Lung (tissue), 12 donors: ENCODE results near the gene SPATA6. TPM values are rescaled to one million over a fixed set of nuclear protein-coding genes. Genes with fewer than 3 reads are reported as not detected.

Experiments used
- ATAC-seq: fragments of 200-7000 bp; cut with Tn5 transposase; one replicate; pipeline ENCODE4 v1.9.1; 2020; ENCODE audit warnings: moderate number of reproducible peaks; ENCODE audit not compliant: insufficient read depth, low FRiP score
- DNase-seq, 3 donors: peaks; one replicate each; pipeline ENCODE4 v3.0.0-alpha.2; 2013 to 2017
- H3K27ac ChIP-seq, 2 donors: one replicate each; pipeline ENCODE4 v1.5.1; 2013; ENCODE audit warnings: mild to moderate bottlenecking in 2 of 2, moderate library complexity in 2 of 2, control low read depth in 1 of 2, inconsistent platforms in 1 of 2, low read depth in 1 of 2, low read length in 1 of 2
- H3K27me3 ChIP-seq, 3 donors: one replicate each; pipeline ENCODE4 v1.5.1; 2013; ENCODE audit warnings: low read length in 2 of 3; ENCODE audit not compliant: control insufficient read depth in 3 of 3, insufficient read depth in 3 of 3
- H3K36me3 ChIP-seq, 4 donors: one replicate each; pipeline ENCODE4 v1.5.1; 2013; ENCODE audit warnings: low read length in 4 of 4, mild to moderate bottlenecking in 1 of 4, moderate library complexity in 1 of 4; ENCODE audit not compliant: control insufficient read depth in 4 of 4, insufficient read depth in 4 of 4
- H3K4me1 ChIP-seq, 5 donors: one replicate each; pipeline ENCODE4 v1.5.1; 2013; ENCODE audit warnings: low read length in 5 of 5, mild to moderate bottlenecking in 2 of 5, moderate library complexity in 1 of 5; ENCODE audit not compliant: control insufficient read depth in 5 of 5, insufficient read depth in 5 of 5
- H3K4me3 ChIP-seq: one replicate; pipeline ENCODE4 v1.5.1; 2013; ENCODE audit warnings: mild to moderate bottlenecking, control low read depth, moderate library complexity
- H3K9ac ChIP-seq, 2 donors: one replicate each; pipeline ENCODE4 v1.5.1; 2013; ENCODE audit warnings: low read length in 2 of 2, control low read depth in 1 of 2; ENCODE audit not compliant: insufficient read depth in 1 of 2
- H3K9me3 ChIP-seq, 4 donors: one replicate each; pipeline ENCODE4 v1.5.1; 2013; ENCODE audit warnings: low read length in 3 of 4, mild to moderate bottlenecking in 1 of 4, moderate library complexity in 1 of 4; ENCODE audit not compliant: control insufficient read depth in 4 of 4, insufficient read depth in 3 of 4
- CTCF ChIP-seq: IDR thresholded peaks from 2 replicates; pipeline ENCODE4 v1.5.1; 2012; ENCODE audit warnings: mild to moderate bottlenecking; ENCODE audit errors: control extremely low read depth, extremely low read depth
- WGBS, 2 donors: extraction: QIAGEN DNeasy Blood & Tissue Kit; methylation state at CpG; one replicate each; pipeline ENCODE4 v1.1.7; 2013; 5-methylcytosine and 5-hydroxymethylcytosine counted together
- polyA plus RNA-seq, 2 donors: library from polyadenylated mRNA; stranded (reverse); fragments of 200-250 nt; gene quantifications; one replicate each; pipeline ENCODE4 v1.2.1, GENCODE V29; 2013
- total RNA-seq, 2 donors: library from RNA; depleted of rRNA in 1 of 2; stranded (reverse); fragments of >200 nt in 1 of 2; gene quantifications; one replicate each; pipeline ENCODE4 v1.2.1, GENCODE V29; 2014 to 2021
- donor health status: control.
- donor health status: control.
- donor health status: Bipolar disorder and iron deficiency.
- donor health status: healthy.
- donor health status: DM: yes; HTN: yes; CAD: no.

SPATA6 gene
- total and polyA plus RNA-seq, 4 donors, result 4.1 to 94.2 (median 17.6) TPM

GRCh38 chr1:48391926-48392325 is 80.1 kb downstream of the SPATA6 start:
- Histone ChIP-seq H3K36me3 (peaks cover 0 to 10% (median 3%) of the 10 kb centered on the region in 4 donors), H3K27ac (no peak overlapping the region), H3K9ac (no peak overlapping the region), H3K4me1 (peaks cover 0 to 3% (median 0%) of the 10 kb centered on the region in 5 donors), H3K9me3 (no peaks in the 10 kb centered on the region), H3K4me3 (no peak overlapping the region), H3K27me3 (no peaks in the 10 kb centered on the region)
- ATAC-seq (no peak), DNase-seq (peak in 2 of 3 donors; percentile 53 to 57)
- WGBS, 2 donors, result 93 to 95% methylated on average over 2 of the region's 2 CpGs
- no peak for TF ChIP-seq CTCF

GRCh38 chr1:48387409-48387808 is 84.6 kb downstream of the SPATA6 start:
- H3K4me3 ChIP-seq, result no peak overlapping the region
- no peak overlapping the region for H3K27ac ChIP-seq
- H3K27me3 ChIP-seq, result no peaks in the 10 kb centered on the region
- H3K9ac ChIP-seq, result no peak overlapping the region
- no peak for DNase-seq
- TF ChIP-seq CTCF, result no peak
- no peaks in the 10 kb centered on the region for H3K9me3 ChIP-seq
- peaks cover 0 to 14% (median 7%) of the 10 kb centered on the region in 4 donors for H3K36me3 ChIP-seq
- peaks cover 0 to 3% (median 0%) of the 10 kb centered on the region in 5 donors for H3K4me1 ChIP-seq
- WGBS, 2 donors, result 94 to 96% methylated on average over 3 of the region's 3 CpGs
- no peak for ATAC-seq

DNA sequence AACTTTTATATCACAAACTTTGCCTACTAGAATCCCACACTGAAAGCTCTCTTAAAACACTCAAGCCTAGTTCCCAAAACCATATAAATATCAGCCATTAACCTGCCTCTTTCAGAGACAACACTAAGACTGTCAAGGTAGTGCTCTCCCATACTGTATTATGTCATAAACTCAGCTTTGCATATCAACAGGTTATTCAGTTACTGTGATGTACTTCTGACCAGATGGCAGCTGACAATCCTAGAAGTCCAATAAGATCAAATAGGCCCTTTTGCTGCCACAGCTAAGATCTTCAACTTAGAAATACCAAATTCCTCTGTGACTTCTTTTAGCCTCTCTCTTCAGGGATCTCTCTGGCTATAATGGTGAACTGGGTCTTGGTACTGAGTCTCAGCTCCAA is 97.2 kb downstream of the SPATA6 start:
- Histone ChIP-seq H3K36me3 (peaks cover 0 to 44% (median 26%) of the 10 kb centered on the region in 4 donors), H3K9me3 (peaks cover 0 to 10% (median 4%) of the 10 kb centered on the region in 4 donors), H3K4me3 (no peak overlapping the region), H3K9ac (no peak overlapping the region), H3K27ac (no peak overlapping the region), H3K4me1 (no peaks in the 10 kb centered on the region), H3K27me3 (no peaks in the 10 kb centered on the region)
- no peak for DNase-seq
- no peak for ATAC-seq
- no peak for TF ChIP-seq CTCF

- WGBS, 2 donors, result 92% methylated on average over 2 of the region's 2 CpGs
Measured at GRCh38 chr1:48371598-48371997, 100.4 kb downstream of the SPATA6 start.

More at GRCh38 chr1:48371598-48371997, 100.4 kb downstream of the SPATA6 start:
- no peak overlapping the region for H3K27ac ChIP-seq
- H3K9ac ChIP-seq, result no peak overlapping the region
- ATAC-seq (no peak), DNase-seq (no peak)
- no peaks in the 10 kb centered on the region for H3K27me3 ChIP-seq
- H3K9me3 ChIP-seq, result peaks cover 0 to 10% (median 3%) of the 10 kb centered on the region in 4 donors
- H3K36me3 ChIP-seq, result peaks cover 0 to 28% (median 14%) of the 10 kb centered on the region in 4 donors
- TF ChIP-seq CTCF, result no peak
- H3K4me3 ChIP-seq, result no peak overlapping the region
- no peaks in the 10 kb centered on the region for H3K4me1 ChIP-seq
